ENCODE measurements around the gene AKAP12.

GRCh38 chr6:151370509-151371078, 130.8 kb downstream of the AKAP12 start:
- peak; percentile 32 for TF ChIP-seq CTCF (conservative IDR thresholded peaks at IDR 0.05; ENCODE audit: low read length)
- TF ChIP-seq EZH2phosphoT487 (IDR thresholded peaks at IDR 0.05; ENCODE audit: borderline replicate concordance): no peak

Data from Loucy (cell line).